ENCODE measurements around the gene RRH. TPM values are rescaled to one million over a fixed set of nuclear protein-coding genes. Genes with fewer than 3 reads are reported as not detected.
"Not testable (repeated sequence)": the region's sequence is repeated elsewhere in the genome, so short reads cannot be mapped to it uniquely, and the experiment has no call there.

RRH gene
- total and polyA plus RNA-seq, 2 of the 4 experiments (the other 2 are of a cell fraction), result 0.05 TPM; not detected in 1

- H2AK9ac ChIP-seq (replicated peaks; ENCODE audit: low read depth, low read length, poor library complexity); POLR2A ChIA-PET (ENCODE audit: unreplicated experiment); BruUV-seq (replicated peaks); H3K79me1 ChIP-seq (ENCODE audit: low read depth in 1 of 2, low read length in 2 of 2); H3K27ac ChIP-seq (ENCODE audit: insufficient read depth, low read length); H3K9me3 ChIP-seq (ENCODE audit: control insufficient read depth, insufficient read depth, low read length); intact Hi-C loops (cut with micrococcal nuclease); H2AK5ac ChIP-seq (ENCODE audit: low read depth, low read length); H3K9me1 ChIP-seq (ENCODE audit: insufficient read depth, low read length); H3K4me3 ChIP-seq (ENCODE audit: insufficient read depth, low read depth, low read length); DNase-seq; H3K36me3 ChIP-seq (ENCODE audit: control insufficient read depth, insufficient read depth, low read length); H3K23ac ChIP-seq (ENCODE audit: low read depth, low read length); H2BK120ac ChIP-seq (ENCODE audit: low read depth, low read length); H3K56ac ChIP-seq (ENCODE audit: extremely low read depth, insufficient read depth, low read length); in situ Hi-C loops (cut with MboI; ENCODE audit: low sequenced_read_pairs); H4K20me1 ChIP-seq (ENCODE audit: insufficient read depth, low read length); ATAC-seq (ENCODE audit: low read depth); H4K5ac ChIP-seq (ENCODE audit: low read depth, low read length); H3K4me1 ChIP-seq (ENCODE audit: control insufficient read depth, insufficient read depth, low read length); H3K9ac ChIP-seq (ENCODE audit: low read depth, low read length); H3K4ac ChIP-seq (ENCODE audit: low read depth, low read length); H4K91ac ChIP-seq (ENCODE audit: insufficient read depth, low read depth, low read length); H3K27me3 ChIP-seq (ENCODE audit: control insufficient read depth, insufficient read depth, low read length); H4K8ac ChIP-seq (ENCODE audit: low read depth in 2 of 2, low read length in 2 of 2); H2BK20ac ChIP-seq (ENCODE audit: low read depth, low read length); H2BK15ac ChIP-seq (ENCODE audit: low read depth, low read length); H2AFZ ChIP-seq (replicated peaks; ENCODE audit: low read length, poor library complexity); H2BK5ac ChIP-seq (ENCODE audit: low read depth, low read length, poor library complexity, severe bottlenecking); H3K14ac ChIP-seq (replicated peaks; ENCODE audit: low read depth, low read length); H3K4me2 ChIP-seq (ENCODE audit: low read depth, low read length); H3K18ac ChIP-seq (ENCODE audit: low read depth, low read length); dilution Hi-C loops (cut with HindIII; ENCODE audit: low sequenced_read_pairs, unreplicated experiment): not testable (repeated sequence)
- CTCF ChIA-PET, result interaction anchor here (1.2 kb wide), 1 partner anchor 17 kb away, joined by 4 read pairs; no protein-coding TSS in a partner anchor
- no CpG with 5 or more reads among the region's 2 CpGs for WGBS, 2 experiments (ENCODE audit: extremely low coverage in 2 of 2, insufficient read length in 1 of 2)
Observed at GRCh38 chr4:109782092-109782491, 45.7 kb upstream of the RRH start.
